ENCODE results near the gene HSPA1L. TPM values are rescaled to one million over a fixed set of nuclear protein-coding genes. Genes with fewer than 3 reads are reported as not detected.
"Not testable (repeated sequence)": the region's sequence is repeated elsewhere in the genome, so short reads cannot be mapped to it uniquely, and the experiment has no call there.

Gene HSPA1L
- total and polyA plus RNA-seq, 2 experiments from 2014 or later: 0.44 to 0.83 TPM

DNA sequence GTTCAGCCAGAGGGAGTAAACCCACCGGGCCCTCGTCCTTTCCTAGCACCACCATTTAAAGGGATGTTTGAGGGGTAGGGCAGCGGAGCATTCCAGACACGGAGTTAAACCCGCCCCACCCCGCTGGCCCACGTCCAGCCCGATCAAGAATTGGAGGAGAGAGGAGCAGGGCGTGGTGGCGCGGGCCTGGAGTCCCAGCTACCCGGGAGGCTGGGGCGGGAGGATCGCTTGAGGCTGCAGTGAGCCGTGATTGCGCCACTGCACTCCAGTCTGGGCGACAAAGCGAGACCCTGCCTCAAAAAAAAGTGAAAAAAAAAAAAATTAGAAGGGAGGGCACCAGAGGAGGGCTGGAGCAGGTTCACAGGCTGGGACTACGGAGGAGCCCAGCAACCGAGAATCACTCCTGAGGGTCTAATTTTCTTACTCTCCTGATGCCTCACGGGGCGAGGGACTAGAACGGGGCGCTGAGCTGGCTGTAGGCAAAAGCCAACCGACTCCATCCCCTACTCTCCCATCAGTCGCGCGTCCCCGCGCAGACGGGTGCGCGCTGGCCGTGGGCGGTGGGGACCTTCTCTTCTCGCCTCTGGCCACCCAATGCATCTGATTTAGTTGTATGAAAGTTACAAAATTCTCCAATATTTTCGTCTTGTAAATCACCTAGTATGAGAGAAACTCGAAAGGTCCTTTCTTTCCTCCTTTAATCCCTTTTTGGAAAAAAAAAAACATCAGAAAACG lies 6.4 kb upstream of the HSPA1L start (continued):
- TF ChIP-seq STAT1 (IDR thresholded peaks at IDR 0.05; ENCODE audit: unreplicated experiment): no peak

DNA sequence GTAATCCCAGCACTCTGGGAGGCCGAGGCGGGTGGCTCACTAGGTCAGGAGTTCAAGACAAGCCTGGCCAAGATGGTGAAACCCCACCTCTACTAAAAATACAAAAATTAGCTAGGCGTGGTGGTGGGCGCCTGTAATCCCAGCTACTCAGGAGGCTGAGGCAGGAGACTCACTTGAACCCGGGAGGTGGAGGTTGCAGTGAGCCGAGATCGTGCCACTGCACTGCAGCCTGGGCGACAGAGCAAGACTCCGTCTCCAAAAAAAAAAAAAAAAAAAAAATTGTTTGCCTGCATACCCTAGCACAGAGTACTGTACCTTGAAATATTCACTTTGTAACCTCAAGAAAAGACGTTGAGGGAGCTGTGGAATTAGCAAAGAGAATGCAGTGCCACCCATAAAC lies 5.3 kb upstream of the HSPA1L start:
- H3K9me2 ChIP-seq (ENCODE audit: insufficient read depth); H3K27ac Mint-ChIP-seq; H2AFZ ChIP-seq; DNase-seq (ENCODE audit: low spot score); H3K4me3 ChIP-seq; H3K36me3 ChIP-seq (ENCODE audit: insufficient read depth); H3K27ac ChIP-seq (ENCODE audit: low read depth); H4K20me1 ChIP-seq (replicated peaks; ENCODE audit: insufficient read depth); ATAC-seq; H3K36me3 Mint-ChIP-seq (ENCODE audit: low read depth); H3K9me3 Mint-ChIP-seq; H3K27me3 ChIP-seq (ENCODE audit: insufficient read depth): not testable (repeated sequence)
- Mint-ChIP-seq H3K4me1 (peaks cover 42% of the 10 kb centered on the region), H3K27me3 (ENCODE audit: insufficient read depth, low read depth, poor library complexity) (peaks cover 21% of the 10 kb centered on the region), H3K4me3 (peak overlapping the region; percentile 84; the same call in 1 of the 3 replicates)
- peaks cover 13% of the 10 kb centered on the region for H3F3A ChIP-seq (replicated peaks; ENCODE audit: low read depth)
- peak overlapping the region; percentile 88; the same call in 1 of the 2 replicates for H3K4me2 ChIP-seq
- peaks cover 19% of the 10 kb centered on the region for H3K79me2 ChIP-seq (replicated peaks; ENCODE audit: insufficient read depth)
- peaks cover 52% of the 10 kb centered on the region for H3K4me1 ChIP-seq (ENCODE audit: insufficient read depth)

DNA sequence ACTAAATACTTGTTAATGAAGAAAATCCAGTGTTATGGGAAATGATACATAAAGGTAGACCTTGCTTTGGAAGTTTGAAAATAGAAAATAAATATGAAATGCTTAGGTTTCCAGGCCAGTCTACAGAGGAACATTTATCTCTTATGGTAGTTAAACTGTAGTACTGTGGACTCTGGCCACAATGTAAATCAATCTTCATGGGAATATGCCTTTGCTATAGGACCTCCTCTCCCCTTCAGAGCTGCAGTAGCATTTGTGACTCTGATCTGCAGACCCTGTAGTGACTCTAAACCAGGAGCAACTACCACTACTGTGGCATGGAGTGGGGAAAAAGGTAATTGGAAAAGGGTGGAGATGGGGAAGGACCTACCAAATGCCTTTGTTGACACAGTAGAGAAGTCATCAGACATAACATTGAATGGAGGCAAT lies 4.8 kb upstream of the HSPA1L start:
- peaks cover 24% of the 10 kb centered on the region for H3K27me3 Mint-ChIP-seq (ENCODE audit: insufficient read depth, low read depth, poor library complexity)
- Histone ChIP-seq H3K4me3 (no peak overlapping the region), H3K36me3 (ENCODE audit: insufficient read depth) (no peaks in the 10 kb centered on the region), H3K4me2 (no peak overlapping the region), H4K20me1 (replicated peaks; ENCODE audit: insufficient read depth) (peaks cover 9% of the 10 kb centered on the region; the same call in 1 of the 2 replicates), H3K9me2 (ENCODE audit: insufficient read depth) (no peaks in the 10 kb centered on the region), H3F3A (replicated peaks; ENCODE audit: low read depth) (peaks cover 13% of the 10 kb centered on the region), H3K79me2 (replicated peaks; ENCODE audit: insufficient read depth) (peaks cover 19% of the 10 kb centered on the region), H3K27me3 (ENCODE audit: insufficient read depth) (no peaks in the 10 kb centered on the region), H2AFZ (no peak overlapping the region), H3K4me1 (ENCODE audit: insufficient read depth) (peaks cover 47% of the 10 kb centered on the region), H3K27ac (ENCODE audit: low read depth) (no peak overlapping the region)
- H3K9me3 Mint-ChIP-seq: peaks cover 10% of the 10 kb centered on the region; the same call in 2 of the 3 replicates
- H3K27ac Mint-ChIP-seq: no peak overlapping the region
- ATAC-seq (no peak), DNase-seq (ENCODE audit: low spot score) (no peak)
- peaks cover 37% of the 10 kb centered on the region for H3K4me1 Mint-ChIP-seq
- peaks cover 9% of the 10 kb centered on the region; the same call in 2 of the 3 replicates for H3K36me3 Mint-ChIP-seq (ENCODE audit: low read depth)
- H3K4me3 Mint-ChIP-seq: no peak overlapping the region; the same call in 2 of the 3 replicates
- no peak for TF ChIP-seq STAT1 (IDR thresholded peaks at IDR 0.05; ENCODE audit: unreplicated experiment)
- TF ChIP-seq, protein P1, sequence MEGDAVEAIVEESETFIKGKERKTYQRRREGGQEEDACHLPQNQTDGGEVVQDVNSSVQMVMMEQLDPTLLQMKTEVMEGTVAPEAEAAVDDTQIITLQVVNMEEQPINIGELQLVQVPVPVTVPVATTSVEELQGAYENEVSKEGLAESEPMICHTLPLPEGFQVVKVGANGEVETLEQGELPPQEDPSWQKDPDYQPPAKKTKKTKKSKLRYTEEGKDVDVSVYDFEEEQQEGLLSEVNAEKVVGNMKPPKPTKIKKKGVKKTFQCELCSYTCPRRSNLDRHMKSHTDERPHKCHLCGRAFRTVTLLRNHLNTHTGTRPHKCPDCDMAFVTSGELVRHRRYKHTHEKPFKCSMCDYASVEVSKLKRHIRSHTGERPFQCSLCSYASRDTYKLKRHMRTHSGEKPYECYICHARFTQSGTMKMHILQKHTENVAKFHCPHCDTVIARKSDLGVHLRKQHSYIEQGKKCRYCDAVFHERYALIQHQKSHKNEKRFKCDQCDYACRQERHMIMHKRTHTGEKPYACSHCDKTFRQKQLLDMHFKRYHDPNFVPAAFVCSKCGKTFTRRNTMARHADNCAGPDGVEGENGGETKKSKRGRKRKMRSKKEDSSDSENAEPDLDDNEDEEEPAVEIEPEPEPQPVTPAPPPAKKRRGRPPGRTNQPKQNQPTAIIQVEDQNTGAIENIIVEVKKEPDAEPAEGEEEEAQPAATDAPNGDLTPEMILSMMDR (conservative IDR thresholded peaks at IDR 0.05; ENCODE audit: low read depth in 2 of 2): no peak
- no peak for TF ChIP-seq NANOG (IDR thresholded peaks at IDR 0.05; ENCODE audit: borderline replicate concordance)
- TF ChIP-seq EZH2 (IDR thresholded peaks at IDR 0.05; ENCODE audit: low read depth, unreplicated experiment): no peak
- TF ChIP-seq, protein P2, sequence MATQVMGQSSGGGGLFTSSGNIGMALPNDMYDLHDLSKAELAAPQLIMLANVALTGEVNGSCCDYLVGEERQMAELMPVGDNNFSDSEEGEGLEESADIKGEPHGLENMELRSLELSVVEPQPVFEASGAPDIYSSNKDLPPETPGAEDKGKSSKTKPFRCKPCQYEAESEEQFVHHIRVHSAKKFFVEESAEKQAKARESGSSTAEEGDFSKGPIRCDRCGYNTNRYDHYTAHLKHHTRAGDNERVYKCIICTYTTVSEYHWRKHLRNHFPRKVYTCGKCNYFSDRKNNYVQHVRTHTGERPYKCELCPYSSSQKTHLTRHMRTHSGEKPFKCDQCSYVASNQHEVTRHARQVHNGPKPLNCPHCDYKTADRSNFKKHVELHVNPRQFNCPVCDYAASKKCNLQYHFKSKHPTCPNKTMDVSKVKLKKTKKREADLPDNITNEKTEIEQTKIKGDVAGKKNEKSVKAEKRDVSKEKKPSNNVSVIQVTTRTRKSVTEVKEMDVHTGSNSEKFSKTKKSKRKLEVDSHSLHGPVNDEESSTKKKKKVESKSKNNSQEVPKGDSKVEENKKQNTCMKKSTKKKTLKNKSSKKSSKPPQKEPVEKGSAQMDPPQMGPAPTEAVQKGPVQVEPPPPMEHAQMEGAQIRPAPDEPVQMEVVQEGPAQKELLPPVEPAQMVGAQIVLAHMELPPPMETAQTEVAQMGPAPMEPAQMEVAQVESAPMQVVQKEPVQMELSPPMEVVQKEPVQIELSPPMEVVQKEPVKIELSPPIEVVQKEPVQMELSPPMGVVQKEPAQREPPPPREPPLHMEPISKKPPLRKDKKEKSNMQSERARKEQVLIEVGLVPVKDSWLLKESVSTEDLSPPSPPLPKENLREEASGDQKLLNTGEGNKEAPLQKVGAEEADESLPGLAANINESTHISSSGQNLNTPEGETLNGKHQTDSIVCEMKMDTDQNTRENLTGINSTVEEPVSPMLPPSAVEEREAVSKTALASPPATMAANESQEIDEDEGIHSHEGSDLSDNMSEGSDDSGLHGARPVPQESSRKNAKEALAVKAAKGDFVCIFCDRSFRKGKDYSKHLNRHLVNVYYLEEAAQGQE (IDR thresholded peaks at IDR 0.05; ENCODE audit: unreplicated experiment): no peak
- TF ChIP-seq, protein P3, sequence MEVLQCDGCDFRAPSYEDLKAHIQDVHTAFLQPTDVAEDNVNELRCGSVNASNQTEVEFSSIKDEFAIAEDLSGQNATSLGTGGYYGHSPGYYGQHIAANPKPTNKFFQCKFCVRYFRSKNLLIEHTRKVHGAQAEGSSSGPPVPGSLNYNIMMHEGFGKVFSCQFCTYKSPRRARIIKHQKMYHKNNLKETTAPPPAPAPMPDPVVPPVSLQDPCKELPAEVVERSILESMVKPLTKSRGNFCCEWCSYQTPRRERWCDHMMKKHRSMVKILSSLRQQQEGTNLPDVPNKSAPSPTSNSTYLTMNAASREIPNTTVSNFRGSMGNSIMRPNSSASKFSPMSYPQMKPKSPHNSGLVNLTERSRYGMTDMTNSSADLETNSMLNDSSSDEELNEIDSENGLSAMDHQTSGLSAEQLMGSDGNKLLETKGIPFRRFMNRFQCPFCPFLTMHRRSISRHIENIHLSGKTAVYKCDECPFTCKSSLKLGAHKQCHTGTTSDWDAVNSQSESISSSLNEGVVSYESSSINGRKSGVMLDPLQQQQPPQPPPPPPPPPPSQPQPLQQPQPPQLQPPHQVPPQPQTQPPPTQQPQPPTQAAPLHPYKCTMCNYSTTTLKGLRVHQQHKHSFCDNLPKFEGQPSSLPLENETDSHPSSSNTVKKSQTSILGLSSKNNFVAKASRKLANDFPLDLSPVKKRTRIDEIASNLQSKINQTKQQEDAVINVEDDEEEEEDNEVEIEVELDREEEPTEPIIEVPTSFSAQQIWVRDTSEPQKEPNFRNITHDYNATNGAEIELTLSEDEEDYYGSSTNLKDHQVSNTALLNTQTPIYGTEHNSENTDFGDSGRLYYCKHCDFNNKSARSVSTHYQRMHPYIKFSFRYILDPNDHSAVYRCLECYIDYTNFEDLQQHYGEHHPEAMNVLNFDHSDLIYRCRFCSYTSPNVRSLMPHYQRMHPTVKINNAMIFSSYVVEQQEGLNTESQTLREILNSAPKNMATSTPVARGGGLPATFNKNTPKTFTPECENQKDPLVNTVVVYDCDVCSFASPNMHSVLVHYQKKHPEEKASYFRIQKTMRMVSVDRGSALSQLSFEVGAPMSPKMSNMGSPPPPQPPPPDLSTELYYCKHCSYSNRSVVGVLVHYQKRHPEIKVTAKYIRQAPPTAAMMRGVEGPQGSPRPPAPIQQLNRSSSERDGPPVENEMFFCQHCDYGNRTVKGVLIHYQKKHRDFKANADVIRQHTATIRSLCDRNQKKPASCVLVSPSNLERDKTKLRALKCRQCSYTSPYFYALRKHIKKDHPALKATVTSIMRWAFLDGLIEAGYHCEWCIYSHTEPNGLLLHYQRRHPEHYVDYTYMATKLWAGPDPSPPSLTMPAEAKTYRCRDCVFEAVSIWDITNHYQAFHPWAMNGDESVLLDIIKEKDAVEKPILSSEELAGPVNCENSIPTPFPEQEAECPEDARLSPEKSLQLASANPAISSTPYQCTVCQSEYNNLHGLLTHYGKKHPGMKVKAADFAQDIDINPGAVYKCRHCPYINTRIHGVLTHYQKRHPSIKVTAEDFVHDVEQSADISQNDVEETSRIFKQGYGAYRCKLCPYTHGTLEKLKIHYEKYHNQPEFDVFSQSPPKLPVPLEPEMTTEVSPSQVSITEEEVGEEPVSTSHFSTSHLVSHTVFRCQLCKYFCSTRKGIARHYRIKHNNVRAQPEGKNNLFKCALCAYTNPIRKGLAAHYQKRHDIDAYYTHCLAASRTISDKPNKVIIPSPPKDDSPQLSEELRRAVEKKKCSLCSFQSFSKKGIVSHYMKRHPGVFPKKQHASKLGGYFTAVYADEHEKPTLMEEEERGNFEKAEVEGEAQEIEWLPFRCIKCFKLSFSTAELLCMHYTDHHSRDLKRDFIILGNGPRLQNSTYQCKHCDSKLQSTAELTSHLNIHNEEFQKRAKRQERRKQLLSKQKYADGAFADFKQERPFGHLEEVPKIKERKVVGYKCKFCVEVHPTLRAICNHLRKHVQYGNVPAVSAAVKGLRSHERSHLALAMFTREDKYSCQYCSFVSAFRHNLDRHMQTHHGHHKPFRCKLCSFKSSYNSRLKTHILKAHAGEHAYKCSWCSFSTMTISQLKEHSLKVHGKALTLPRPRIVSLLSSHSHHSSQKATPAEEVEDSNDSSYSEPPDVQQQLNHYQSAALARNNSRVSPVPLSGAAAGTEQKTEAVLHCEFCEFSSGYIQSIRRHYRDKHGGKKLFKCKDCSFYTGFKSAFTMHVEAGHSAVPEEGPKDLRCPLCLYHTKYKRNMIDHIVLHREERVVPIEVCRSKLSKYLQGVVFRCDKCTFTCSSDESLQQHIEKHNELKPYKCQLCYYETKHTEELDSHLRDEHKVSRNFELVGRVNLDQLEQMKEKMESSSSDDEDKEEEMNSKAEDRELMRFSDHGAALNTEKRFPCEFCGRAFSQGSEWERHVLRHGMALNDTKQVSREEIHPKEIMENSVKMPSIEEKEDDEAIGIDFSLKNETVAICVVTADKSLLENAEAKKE (CRISPR knock-in tag; IDR thresholded peaks at IDR 0.05): no peak
- no peak for TF ChIP-seq ZNF114 (CRISPR knock-in tag; IDR thresholded peaks at IDR 0.05)

All from GM23338 (cell line).